Measurements from ENCODE around the gene LRP5.
"Not testable (repeated sequence)": the region's sequence is repeated elsewhere in the genome, so short reads cannot be mapped to it uniquely, and the experiment has no call there.

Gene LRP5

GRCh38 chr11:68471360-68472340 is 159.3 kb downstream of the LRP5 start:
- DNase-seq: peak; percentile 56

GRCh38 chr11:68472778-68473177 is 160.4 kb downstream of the LRP5 start:
- DNase-seq: no peak

DNA sequence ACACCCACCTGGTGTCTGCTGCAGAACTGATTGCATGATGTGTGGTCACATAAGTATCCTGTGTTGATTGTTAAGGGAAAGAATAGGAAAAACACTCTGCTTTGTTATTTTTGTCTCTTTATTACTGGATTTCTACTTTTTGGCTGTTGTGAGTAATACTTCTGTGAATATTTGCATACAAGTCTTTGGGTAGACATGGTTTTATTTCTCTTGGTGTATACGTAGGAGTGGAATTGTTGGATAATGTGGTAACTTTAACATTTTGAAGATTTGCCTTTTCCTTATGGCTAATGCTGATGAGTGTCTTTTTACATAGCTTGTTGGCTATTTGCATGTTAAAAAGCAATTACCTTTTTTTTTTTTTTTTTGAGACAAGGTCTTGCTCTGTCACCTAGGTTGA is 161.3 kb downstream of the LRP5 start:
- no peak for DNase-seq

GRCh38 chr11:68475626-68476025 is 163.2 kb downstream of the LRP5 start:
- DNase-seq: not testable (repeated sequence)

GRCh38 chr11:68479390-68479789 is 167.0 kb downstream of the LRP5 start:
- DNase-seq: no peak

DNA sequence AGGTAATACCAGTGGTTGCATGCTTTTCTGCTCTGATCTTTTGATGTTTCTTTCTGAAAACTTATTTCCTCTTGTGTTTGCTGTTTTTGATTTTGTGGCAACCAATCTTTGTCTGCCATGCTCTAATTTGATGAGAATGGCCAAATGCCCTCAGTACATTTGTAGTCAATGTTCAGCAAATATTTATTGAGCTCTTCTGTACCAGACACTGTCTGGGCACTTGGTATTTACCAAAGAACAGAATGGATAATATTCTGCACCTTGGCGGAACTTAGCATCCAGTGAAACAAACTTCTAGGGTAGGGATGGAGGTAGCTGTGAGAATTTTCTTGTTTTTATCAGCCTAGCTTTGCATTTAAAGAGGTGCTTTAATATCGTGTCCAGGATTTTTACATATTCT is 167.8 kb downstream of the LRP5 start:
- no peak for DNase-seq

GRCh38 chr11:68480852-68481510 is 168.6 kb downstream of the LRP5 start:
- DNase-seq: no peak

DNA sequence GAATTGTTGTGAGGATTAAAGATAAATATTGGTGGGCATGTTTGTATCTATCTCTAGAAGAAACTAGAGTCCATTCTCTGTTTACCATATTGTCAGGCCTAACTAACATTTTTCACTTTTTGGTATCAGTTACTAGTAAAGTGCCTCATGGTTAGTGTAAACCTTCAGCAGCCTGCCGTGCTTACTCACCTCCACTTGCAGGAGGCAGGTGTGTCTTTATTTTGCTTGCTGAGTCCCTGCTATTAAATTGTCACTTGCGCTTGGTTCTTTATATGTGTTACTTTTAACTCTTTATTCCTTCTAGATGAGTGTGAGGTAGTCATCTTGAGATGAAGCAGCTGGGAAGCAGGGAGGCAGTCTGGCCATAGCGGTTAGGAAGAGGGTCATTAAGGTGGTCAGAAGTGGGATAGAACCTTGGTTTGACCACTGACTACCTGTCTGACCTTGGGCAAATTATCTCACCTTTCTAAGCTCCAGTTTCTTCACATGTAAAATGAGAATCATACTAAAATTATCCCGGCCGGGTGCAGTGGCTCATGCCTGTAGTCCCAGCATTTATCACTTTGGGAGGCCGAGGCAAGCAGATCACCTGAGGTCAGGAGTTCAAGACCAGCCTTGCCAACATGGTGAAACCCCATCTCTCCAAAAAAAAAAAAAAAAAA is 169.3 kb downstream of the LRP5 start:
- no peak for DNase-seq

DNA sequence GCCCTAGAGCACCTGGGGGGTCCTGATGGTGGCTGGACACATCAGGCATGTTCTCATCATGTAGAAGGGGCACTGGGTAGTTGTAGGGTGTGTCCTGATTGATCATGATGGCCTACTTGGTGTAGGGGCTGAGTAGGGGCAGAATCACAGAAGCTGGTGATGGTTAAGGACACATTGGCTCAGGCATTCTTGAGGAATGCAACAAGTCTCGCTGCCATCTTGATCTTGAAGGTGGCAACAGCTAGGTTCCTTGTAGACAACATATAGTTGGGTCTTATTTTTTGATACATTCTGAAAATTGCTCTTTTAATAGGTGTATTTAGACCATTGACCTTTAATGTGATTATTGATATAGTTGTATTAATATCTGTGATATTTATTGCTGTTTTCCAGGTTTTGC is 176.2 kb downstream of the LRP5 start:
- DNase-seq: no peak

GRCh38 chr11:68495220-68495729 is 182.9 kb downstream of the LRP5 start:
- no peak for DNase-seq

DNA sequence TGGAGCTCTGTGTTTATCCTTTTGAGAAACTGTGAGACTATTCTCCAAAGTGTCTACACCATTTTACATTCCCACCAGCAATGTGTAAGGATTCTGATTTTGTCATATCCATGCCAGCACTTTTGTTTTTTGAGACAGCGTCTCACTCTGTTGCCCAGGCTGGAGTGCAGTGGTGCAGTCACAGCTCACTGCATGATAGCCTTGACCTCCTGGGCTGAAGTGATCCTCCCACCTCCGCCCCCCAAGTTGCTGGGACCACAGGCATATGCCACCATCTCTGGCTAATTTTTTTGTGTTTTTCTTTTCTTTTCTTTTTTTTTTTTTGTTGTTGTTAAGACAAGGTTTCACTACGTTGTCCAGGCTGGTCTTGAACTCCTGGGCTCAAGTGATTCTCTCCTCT is 183.5 kb downstream of the LRP5 start:
- no peak for DNase-seq

- DNase-seq: no peak
Observed at GRCh38 chr11:68497761-68498160, 185.4 kb downstream of the LRP5 start.

GRCh38 chr11:68498321-68498720 is 185.9 kb downstream of the LRP5 start:
- DNase-seq: no peak
